A673 (cell line): Measurements from ENCODE around the gene RHBDD3.

Experiments
- EZH2 ChIP-seq: fragments of 200-600 bp; sonication (generic); IDR thresholded peaks from 2 replicates; pipeline ENCODE4 v1.6.1; 2017; ENCODE audit warnings: borderline replicate concordance, low read depth, mild to moderate bottlenecking, mixed read lengths, antibody characterized with exemption, low read length; ENCODE audit not compliant: poor library complexity, severe bottlenecking
- TF ChIP-seq, protein P1 (sequence below): fragments of 300-800, 200-600 bp; sonication (generic); conservative IDR thresholded peaks from 2 replicates; pipeline ENCODE4 v1.5.1; 2017; ENCODE audit warnings: low read depth, mild to moderate bottlenecking, antibody characterized with exemption, low read length, moderate library complexity, mixed read lengths

DNA sequence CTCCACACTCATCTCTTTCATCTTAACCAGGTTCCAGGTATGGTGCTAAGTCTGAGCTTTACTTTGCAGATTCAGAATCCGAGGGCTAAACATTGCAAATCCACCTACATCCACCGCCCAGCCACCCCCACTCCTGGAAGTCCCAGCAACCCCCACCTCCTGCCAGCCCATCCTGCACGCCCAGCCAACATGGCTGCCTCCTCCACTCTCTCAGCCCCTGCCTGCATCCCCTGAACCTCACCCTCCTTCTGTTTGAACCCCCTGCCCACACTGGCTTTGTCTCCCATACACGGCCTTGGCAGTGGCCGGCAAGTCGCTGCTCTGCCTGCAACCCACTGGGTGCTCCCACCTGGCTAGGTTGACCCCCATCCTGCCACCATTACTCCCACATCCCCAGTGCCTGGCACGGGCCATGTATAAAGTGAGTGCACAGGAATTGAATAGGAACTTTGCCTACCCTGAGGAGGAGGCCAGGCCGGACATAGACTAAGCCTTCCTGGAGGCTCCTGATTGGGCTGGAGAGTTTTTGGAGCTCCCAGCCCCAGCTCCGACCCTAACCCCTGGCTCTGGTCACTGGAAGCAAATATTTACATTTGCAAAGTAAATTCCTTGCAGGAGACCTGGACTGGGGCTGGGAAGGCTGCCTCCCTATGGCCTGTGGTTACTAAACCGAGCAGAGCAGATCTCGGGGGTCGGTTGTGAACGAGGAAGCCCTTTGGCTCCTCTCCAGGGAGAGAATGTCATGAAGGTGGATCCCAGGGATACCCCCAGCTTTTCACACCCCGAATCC is 47.7 kb downstream of the RHBDD3 start:
- TF ChIP-seq, protein P1, sequence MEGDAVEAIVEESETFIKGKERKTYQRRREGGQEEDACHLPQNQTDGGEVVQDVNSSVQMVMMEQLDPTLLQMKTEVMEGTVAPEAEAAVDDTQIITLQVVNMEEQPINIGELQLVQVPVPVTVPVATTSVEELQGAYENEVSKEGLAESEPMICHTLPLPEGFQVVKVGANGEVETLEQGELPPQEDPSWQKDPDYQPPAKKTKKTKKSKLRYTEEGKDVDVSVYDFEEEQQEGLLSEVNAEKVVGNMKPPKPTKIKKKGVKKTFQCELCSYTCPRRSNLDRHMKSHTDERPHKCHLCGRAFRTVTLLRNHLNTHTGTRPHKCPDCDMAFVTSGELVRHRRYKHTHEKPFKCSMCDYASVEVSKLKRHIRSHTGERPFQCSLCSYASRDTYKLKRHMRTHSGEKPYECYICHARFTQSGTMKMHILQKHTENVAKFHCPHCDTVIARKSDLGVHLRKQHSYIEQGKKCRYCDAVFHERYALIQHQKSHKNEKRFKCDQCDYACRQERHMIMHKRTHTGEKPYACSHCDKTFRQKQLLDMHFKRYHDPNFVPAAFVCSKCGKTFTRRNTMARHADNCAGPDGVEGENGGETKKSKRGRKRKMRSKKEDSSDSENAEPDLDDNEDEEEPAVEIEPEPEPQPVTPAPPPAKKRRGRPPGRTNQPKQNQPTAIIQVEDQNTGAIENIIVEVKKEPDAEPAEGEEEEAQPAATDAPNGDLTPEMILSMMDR = no peak
- TF ChIP-seq EZH2 = no peak
